ENCODE data around the gene ANKHD1. TPM values are rescaled to one million over a fixed set of nuclear protein-coding genes. Genes with fewer than 3 reads are reported as not detected.
A peak's percentile ranks its signal among the peaks of the same experiment; 100 is the strongest.

The ANKHD1 gene
- total RNA-seq, 1 donor from 2014 or later, result 59.8 TPM

DNA sequence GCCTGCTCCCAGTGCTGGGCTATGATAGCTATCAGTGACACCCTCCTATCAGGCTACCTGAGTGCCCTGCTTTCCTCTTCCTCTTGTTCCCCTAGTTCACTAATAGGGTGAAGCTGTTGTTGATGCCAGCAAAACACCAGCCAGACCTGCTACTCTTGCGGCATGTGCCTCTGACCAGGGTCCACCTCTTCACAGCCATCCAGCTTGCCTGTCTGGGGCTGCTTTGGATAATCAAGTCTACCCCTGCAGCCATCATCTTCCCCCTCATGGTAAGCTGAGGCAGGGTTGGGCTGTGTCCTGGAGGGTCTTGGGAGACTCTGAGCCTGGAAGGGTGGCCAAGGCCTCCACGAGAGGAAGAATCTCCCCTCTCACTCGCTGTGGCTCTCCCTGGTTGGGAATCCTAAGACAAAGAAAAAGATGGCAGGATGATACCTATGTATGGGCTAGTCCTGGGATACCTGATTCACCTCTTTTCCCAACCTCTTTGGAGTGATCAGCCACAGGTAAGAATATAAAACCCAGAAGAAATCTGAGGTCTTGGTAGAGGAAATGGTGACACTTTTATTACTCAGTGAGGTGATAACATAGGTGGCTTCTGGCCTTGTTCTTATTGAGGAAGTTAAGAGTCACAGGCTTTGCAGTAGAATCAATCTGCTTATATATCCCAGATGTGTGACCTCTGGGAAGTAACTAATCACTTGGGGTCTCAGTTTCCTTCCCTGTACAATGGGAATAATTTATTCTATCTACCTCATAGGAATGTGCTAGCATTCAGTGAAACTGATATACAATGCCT, 30.1 kb upstream of the ANKHD1 start:
- no peak for DNase-seq (ENCODE audit: low read depth, low spot score)

DNA sequence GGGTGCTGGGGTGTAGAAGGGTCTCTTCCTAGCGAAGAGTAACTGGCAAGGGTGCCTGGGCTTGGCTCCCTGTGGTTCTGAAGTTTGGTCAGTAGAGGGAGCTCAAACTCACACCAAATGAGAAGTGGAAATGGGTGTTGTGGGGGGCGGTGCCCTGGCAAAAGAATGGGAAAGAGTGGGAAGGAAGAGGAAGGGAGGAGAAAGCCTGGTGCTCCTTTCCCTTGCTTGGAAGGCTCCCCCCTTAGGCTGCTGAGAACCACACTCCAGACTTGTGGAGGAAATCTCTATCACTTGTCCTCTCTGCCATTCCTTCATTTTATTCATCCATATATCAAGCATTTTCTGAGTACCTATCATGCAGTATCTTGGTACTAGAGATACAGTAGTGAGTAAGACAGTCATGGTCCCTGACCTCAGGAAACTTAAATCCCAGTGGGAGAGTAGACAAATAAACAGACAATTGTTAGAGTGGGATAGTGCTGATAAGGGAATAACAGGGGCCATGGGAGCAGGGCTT, 28.6 kb upstream of the ANKHD1 start:
- peak; percentile 69 for DNase-seq (ENCODE audit: low read depth, low spot score)

DNA sequence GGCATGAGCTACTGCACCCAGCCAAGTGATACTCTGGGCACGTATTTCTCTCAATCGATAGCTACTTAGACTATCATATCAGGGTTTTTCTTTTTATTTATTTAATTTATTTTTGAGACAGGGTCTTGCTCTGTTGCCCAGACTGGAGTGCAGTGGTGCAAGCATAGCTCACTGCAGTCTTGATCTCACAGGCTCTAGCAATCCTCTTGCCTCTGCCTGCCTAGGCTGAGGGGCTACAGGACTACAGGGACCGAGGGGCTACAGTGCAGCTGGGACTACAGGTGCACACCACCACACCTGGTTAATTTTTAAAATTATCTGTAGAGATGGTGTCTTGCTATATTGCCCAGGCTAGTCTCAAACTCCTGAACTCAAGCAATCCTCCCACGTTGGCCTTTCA, 20.3 kb upstream of the ANKHD1 start:
- DNase-seq (ENCODE audit: low read depth, low spot score), result no peak

DNA sequence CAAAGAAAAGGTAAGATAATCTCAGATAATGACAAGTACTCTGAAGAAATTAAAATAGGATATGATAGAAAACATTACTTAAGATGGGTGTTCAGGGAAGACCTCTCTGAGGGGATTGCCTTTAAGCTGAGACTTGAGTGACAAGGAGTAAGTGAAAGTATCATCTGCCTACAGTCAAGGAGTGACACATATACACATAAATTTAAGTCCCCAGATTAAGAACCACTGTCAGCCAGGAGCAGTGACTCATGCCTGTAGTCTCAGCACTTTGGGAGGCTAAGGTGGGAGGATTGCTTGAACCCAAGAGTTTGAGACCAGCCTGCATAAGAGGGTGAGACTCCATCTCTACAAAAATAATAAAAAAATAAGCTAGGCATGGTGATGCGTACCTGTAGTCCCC, 19.7 kb upstream of the ANKHD1 start:
- DNase-seq (ENCODE audit: low read depth, low spot score), result no peak

DNA sequence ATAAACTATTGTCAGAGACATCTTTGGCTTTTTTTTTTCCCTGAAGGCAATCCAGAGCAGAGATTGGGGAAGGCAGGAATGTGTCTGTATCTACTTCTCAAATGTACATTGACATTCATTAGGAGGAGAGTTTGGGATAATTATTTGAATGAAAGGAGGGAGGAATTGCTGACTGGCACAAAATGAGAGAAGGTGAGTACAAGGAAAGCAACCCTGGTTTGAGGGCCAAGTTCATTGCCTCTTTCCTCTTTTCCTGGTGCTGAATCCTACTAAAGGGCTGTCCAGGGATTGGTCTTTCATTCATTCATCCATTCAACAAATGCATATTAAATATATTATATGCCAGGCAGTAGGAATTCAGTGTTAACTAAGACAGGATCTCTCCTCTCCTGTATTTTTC, 18.8 kb upstream of the ANKHD1 start:
- DNase-seq (ENCODE audit: low read depth, low spot score), result no peak

DNA sequence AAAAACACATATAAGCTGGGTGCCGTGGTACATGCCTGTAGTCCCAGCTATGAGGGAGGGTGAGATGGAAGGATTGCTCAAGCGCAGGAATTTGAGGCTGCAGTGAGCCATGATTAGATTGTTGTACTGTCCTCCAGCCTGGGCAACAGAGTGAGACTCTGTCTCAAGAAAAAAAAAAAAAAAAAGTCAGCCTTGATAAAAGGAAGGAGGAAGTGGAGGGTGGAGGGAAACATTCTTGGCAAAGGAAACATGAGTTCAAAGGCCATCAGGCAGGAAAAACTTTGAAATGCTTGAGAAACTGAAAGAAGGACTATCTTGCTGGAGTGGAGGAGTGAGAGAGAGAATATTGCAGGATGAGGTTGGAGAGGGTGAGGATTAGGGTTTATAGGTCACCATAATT, 18.3 kb upstream of the ANKHD1 start:
- no peak for DNase-seq (ENCODE audit: low read depth, low spot score)

DNA sequence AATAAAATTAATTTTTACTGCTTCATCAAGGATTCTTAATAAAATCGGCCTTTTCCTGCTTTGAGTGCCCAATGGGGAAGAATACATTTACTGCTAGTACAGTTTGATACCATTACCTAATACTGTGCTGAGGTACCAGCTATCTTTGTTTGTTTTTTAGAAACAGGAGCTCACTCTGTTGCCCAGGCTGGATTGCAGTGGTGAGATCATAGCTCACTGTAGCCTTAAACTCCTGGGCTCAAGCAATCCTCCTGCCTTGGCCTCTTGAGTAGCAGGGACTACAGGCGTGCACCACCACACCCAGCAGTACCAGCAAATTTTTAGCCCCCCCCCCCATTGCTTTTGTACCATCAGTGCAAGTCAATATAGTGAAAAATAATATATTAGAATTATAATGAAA, 13.6 kb upstream of the ANKHD1 start:
- no peak for DNase-seq (ENCODE audit: low read depth, low spot score)

DNA sequence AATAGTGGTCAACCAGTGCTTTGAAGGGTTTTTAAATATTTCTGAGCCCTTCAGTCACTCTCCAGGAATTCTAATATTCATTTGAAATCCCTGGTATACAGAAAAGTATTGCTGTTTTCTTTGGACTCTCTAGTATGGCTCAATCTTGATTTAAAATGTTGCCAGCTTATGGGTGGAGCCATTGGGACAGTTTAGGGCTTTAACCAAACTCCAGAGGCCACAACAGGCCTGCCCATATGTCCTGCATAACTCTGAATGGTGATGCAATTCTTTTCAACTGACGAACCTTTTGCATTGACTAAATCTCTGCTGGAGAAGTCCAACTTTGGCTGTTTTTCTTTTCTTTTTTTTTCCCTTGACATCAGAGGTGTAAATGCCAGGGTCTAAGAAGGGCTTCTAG, 10.3 kb upstream of the ANKHD1 start:
- DNase-seq (ENCODE audit: low read depth, low spot score), result no peak

DNA sequence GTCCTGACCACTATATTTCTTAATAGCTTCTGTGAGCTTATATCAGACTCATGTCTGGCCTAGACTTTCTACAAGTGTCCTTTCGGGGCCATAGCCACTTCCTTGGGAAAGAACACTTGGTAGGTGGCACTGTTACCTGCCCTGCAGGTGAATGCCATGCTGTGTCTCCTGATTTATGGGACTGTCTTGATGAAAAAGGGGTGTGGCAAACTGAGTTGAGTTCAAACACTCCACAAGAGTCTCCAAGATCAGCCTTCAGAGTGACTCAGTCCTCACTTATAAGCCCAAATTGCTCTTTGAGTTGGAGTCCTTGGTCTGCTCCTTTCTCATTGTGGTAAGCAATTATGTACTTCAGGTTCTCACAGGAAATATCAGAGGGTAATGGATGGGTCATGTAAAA, 9.9 kb upstream of the ANKHD1 start:
- DNase-seq (ENCODE audit: low read depth, low spot score), result no peak

DNA sequence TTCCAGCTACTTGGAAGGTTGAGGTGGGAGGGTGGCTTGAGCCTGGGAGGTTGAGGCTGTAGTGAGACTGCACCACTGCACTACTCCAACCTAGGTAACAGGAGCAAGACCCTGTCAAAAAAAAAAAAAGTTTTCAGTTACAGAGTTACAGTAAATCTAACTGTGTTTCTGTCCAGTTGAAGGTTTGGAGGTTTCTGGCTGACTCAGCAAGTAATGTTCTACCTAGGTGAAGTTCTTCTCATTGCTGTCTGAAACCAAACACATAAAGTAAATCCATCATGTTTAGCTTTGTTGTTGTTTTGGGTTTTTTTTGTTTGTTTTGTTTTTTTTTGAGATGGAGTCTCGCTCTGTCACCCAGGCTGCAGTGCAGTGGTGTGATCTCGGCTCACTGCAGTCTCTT, 7.9 kb upstream of the ANKHD1 start:
- no peak for DNase-seq (ENCODE audit: low read depth, low spot score)

DNA sequence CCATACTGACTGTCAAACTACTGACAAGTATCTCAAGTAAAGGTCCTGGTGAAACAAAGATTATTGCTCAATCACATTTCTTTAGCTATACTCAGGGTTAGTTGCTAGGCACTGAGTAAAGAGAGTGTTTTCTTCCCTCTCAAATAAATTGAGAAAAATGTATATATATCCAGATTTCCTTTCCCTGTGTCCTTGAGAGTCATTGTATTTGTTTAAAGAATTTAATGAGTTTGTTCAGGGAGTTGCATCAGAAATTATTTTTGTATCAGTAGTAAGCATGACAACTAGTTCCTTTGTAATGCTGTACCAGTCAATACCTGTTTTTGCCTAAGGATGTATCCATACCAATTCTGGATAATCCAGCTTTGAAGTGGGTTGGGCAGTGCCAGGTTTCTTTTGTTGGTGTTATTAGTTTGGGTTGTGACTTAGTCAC, 3.2 kb upstream of the ANKHD1 start:
- DNase-seq (ENCODE audit: low read depth, low spot score), result no peak

DNA sequence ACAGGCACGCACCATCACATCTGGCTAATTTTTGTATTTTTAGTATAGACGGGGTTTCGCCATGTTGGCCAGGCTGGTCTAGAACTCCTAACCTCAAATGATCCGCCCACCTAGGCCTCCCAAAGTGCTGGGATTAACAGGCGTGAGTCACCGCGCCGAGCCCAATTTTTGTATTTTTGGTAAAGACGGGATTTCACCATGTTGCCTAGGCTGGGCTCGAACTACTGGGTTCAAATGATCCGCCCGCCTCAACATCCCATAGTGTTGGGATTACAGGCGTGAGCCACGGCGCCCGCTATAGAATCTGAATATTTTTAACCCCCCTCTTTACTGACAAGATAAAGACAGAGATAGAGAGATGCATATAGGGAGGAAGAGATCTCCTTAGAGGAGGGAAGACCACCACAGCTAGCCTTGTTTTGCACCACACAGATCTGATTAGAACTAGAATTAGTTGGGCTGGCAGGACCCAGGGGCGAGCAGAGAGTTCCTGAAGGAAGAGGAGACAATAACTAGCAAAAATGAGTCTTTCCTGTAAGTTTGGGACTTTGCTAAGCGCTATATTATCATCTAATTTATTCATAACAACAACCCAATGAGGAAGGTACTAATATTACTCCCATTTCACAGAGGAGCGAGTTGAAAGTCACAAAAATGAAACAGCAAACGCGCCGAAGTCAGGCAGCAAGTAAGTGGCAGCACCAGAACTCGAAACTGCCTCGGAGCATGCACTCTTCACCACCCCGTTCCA, 1.5 kb upstream of the ANKHD1 start:
- DNase-seq (ENCODE audit: low read depth, low spot score), result no peak

DNA sequence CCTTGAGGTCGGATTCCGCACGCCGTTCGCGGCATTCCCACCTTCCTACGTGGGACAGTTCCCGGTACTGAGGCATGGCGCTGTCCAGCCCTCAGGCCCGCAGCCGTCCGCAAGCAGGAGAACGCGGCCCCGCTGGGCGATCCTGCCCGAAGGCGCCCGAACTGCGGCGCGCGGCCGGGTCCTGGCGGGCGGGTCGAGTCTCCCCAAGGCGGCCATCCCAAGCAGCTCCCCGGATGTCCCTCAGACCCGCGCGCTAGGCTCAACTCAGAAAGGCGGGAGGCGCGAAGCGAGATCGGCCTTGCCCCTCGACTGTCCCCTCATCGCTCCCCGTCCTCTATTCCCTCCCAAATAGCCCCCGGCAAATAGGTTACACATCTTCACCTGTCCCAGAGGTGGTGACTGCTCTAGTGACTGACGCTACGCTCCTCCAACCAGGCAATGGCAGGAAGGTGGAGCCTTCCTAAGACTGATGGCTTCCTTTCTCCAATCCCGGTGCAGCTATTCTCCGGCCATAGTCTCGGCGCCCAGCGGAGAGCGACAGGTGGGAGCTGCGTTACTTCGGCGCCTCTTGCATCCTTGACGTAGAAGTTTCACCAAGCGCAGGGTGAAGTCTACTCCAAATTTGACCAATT, 787 bp upstream of the ANKHD1 start:
- DNase-seq (ENCODE audit: low read depth, low spot score), result peak; percentile 85

DNA sequence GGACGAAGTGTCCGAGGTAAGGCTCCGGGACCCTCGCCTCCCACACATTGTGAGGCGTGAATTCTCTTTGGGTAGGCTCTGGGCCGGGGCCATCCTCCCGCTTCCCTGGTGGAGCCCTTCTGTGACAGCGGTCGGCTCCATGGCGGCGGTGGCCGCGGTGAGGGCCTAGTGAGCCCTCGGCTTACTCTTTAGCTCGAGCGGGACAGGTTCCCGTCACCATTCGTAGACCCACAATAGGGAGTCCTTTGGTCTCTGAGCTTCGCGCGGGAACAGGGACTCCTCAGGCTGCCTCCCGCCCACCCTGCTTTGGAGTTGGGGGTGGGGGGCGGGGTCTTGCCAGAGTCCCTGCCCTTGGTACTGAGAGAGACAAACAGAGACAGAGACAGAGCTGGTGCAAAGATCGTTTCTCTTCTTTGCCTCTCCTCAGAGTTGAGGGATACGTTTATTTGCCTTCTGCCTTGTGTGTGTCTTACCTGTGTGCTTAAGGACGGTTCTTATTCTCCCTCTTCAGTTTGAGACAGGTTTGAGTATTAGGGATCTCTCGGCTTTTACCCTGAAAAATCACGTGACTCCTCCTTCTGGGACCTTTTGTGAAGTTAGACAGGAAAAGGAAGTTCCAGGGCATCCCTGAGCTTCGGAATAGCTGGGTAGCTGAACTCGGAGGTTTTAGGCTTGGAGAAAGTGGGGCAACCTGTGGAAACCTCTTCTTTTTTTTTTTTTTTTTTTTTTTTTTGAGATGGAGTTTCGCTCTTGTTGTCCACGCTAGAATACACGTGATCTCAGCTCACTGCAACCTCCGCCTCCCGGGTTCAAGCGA, 833 bp downstream of the ANKHD1 start:
- no peak for DNase-seq (ENCODE audit: low read depth, low spot score)

DNA sequence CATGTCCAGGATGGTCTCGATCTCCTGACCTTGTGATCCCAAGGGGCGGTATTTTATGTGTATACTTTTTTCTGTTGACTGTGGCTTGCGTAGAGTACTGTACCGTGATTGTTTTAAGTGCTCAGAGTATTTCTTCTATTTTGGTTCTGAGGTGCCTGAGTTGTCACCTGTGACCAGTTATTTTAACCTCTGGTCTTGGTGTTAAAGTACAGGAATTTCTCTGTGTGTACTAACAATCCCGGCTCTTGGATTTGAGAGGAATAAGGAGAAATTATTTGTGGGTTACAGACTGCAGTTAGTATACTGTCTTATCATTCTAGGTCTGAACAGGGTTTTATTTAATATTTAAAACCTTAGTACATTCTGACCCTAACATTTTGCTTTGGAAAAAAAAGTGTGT, 2.0 kb downstream of the ANKHD1 start:
- DNase-seq (ENCODE audit: low read depth, low spot score), result no peak

DNA sequence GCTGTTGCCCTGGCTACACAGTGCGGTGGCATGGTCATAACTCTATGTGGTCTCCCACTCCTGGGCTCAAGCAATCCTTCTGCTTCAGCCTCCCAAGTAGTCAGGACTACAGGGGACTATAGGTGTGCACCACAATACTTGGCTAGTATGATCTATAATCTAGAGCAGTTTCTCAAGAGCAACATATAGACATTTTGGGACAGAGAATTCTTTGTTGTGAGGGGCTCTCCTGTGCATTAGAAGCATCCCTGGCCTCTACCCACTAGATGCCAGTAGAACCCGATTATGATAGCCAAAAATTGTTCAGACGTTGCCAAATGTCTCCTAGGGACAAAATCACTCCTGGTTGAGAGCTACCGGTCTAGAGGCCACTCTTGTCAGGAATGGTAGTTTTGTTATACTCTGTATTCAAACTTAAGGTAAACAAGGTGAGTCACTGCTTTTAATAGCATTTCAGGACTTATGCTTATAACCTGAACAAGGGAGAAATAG, 7.2 kb downstream of the ANKHD1 start:
- DNase-seq (ENCODE audit: low read depth, low spot score), result no peak

DNA sequence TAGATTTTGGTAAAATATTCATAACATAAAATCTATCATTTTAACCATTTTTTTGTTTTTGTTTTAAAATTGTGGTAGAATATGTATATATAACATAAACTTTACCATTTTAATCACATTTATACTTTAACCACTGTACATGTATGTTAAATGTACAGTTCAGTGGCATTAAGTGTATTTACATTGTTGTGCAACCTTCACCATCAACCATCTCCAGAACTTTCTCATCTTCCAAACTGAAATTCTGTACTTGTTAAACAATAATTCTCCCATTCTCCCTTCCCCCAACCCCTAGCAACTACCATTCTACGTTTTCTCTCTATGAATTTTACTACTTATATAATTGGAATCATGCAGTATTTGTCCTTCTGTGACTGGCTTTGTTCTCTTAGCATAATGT, 11.6 kb downstream of the ANKHD1 start:
- DNase-seq (ENCODE audit: low read depth, low spot score), result no peak

DNA sequence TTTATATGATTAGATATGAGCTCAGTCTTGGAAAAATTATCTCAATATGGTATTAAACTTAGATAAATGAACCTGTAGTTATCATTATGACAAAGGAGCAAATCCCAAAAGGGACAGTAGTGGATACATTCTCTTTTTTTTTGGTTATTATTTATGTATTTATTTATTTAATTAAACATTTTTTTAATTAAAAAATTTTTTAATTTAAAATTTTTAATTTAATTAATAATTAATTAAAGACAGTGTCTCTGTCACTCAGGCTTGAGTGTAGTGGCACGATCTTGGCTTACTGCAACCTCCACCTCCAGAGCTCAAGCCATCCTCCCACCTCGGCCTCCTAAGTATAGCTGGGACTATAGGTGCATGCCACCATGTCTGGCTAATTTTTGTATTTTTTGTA, 15.6 kb downstream of the ANKHD1 start:
- no peak for DNase-seq (ENCODE audit: low read depth, low spot score)

DNA sequence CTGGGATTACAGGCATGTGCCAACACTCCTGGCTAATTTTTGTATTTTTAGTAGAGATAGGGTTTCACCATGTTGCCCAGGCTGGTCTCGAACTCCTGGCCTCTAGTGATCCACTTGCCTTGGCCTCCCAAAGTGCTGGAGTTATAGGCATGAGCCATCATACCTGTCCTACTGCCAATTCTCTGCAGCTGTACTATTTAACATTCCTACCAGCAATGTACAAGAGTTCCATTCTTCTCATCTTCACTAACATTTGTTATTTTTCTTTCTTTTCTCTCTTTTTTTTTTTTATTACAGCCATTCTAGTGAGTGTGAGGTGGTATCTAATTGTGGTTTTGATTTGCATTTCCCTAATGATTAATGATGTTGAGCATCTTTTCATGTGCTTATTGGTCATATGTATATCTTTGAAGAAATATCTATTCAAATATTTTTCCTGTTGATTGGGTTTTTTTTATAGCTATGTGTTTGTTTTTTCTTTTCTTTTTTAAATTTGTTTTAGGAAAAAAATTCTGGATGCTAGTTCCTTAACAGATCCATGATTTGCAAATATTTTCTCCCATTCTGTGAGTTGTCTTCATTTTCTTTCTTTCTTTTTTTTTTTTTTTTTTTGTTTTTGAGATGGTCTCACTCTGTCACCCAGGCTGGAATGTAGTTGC, 17.4 kb downstream of the ANKHD1 start:
- no peak for DNase-seq (ENCODE audit: low read depth, low spot score)

DNA sequence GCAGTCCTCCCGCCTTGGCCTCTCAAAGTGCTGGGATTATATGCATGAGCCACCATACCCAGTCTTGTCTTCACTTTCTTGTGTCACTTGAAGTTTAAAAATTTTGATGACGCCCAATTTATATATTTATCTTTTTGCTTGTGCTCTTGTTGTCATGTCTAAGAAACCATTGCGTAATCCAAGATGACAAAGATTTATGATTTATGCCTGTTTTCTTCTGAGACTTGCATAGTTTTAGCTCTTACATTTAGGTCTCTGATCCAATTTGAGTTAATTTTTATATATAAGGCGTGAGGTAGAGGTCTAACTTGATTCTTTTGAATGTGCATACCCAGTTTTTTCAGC, 18.6 kb downstream of the ANKHD1 start:
- no peak for DNase-seq (ENCODE audit: low read depth, low spot score)
